ENCODE results near the gene WDR86. TPM values are rescaled to one million over a fixed set of nuclear protein-coding genes. Genes with fewer than 3 reads are reported as not detected.

The WDR86 gene
- total RNA-seq, 2 donors from 2014 or later: 0.33 to 1.6 TPM

GRCh38 chr7:151423936-151424335, 14.1 kb upstream of the WDR86 start:
- no peak for DNase-seq (ENCODE audit: low spot score)
- no peak for TF ChIP-seq CTCF (IDR thresholded peaks at IDR 0.05)
- H3K27ac ChIP-seq: no peak overlapping the region
- no peaks in the 10 kb centered on the region for H3K36me3 ChIP-seq
- H3K4me1 ChIP-seq: peaks cover 0 to 10% of the 10 kb centered on the region in 2 donors
- peaks cover 0 to 17% of the 10 kb centered on the region in 2 donors for H3K9me3 ChIP-seq
- no peaks in the 10 kb centered on the region for H3K27me3 ChIP-seq
- no peak overlapping the region for H3K4me3 ChIP-seq

GRCh38 chr7:151423226-151423625, 13.4 kb upstream of the WDR86 start:
- no peak for TF ChIP-seq CTCF (IDR thresholded peaks at IDR 0.05)
- Histone ChIP-seq H3K4me3 (no peak overlapping the region), H3K36me3 (no peaks in the 10 kb centered on the region), H3K9me3 (peaks cover 0 to 17% of the 10 kb centered on the region in 2 donors), H3K27me3 (no peaks in the 10 kb centered on the region), H3K27ac (no peak overlapping the region), H3K4me1 (peaks cover 0 to 3% of the 10 kb centered on the region in 2 donors)
- DNase-seq (ENCODE audit: low spot score): no peak

GRCh38 chr7:151422212-151422611, 12.4 kb upstream of the WDR86 start:
- Histone ChIP-seq H3K9me3 (peaks cover 0 to 17% of the 10 kb centered on the region in 2 donors), H3K4me1 (peaks cover 0 to 3% of the 10 kb centered on the region in 2 donors), H3K4me3 (no peak overlapping the region), H3K27me3 (no peaks in the 10 kb centered on the region), H3K36me3 (no peaks in the 10 kb centered on the region), H3K27ac (no peak overlapping the region)
- DNase-seq (ENCODE audit: low spot score): no peak
- TF ChIP-seq CTCF (IDR thresholded peaks at IDR 0.05): no peak

GRCh38 chr7:151420144-151420543, 10.3 kb upstream of the WDR86 start:
- H3K4me3 ChIP-seq: no peak overlapping the region

GRCh38 chr7:151416941-151417315, 7.1 kb upstream of the WDR86 start:
- TF ChIP-seq CTCF (IDR thresholded peaks at IDR 0.05): no peak
- Histone ChIP-seq H3K4me3 (no peak overlapping the region), H3K27ac (no peak overlapping the region), H3K9me3 (peaks cover 0 to 11% of the 10 kb centered on the region in 2 donors), H3K27me3 (no peaks in the 10 kb centered on the region), H3K36me3 (no peaks in the 10 kb centered on the region), H3K4me1 (no peaks in the 10 kb centered on the region)
- no peak for DNase-seq (ENCODE audit: low spot score)

More at GRCh38 chr7:151420144-151420543, 10.3 kb upstream of the WDR86 start:
- no peak overlapping the region for H3K27ac ChIP-seq
- peaks cover 0 to 17% of the 10 kb centered on the region in 2 donors for H3K9me3 ChIP-seq
- no peaks in the 10 kb centered on the region for H3K4me1 ChIP-seq
- H3K36me3 ChIP-seq: no peaks in the 10 kb centered on the region
- no peaks in the 10 kb centered on the region for H3K27me3 ChIP-seq
- no peak for TF ChIP-seq CTCF (IDR thresholded peaks at IDR 0.05)
- no peak for DNase-seq (ENCODE audit: low spot score)
